IMR-90 (cell line): ENCODE results near the gene DPP8. TPM values are rescaled to one million over a fixed set of nuclear protein-coding genes. Genes with fewer than 3 reads are reported as not detected.

ENCODE experiments used
- ATAC-seq: fragments of 200-7000 bp; cut with Tn5 transposase; 2 replicates; pipeline ENCODE4 v1.9.1; 2020; ENCODE audit warnings: low read depth, mild to moderate bottlenecking, moderate library complexity
- BruUV-seq: library from RNA; stranded (reverse); fragments of 400-500 nt; replicated peaks from 2 replicates; lab custom pipeline; 2021; lab: Mats Ljungman, UMichigan
- CTCF ChIA-PET: fragments of 300-600 bp; formaldehyde crosslinking; extraction: SDS; loops from one replicate; lab custom pipeline; 2021; ENCODE audit warnings: antibody characterized with exemption; lab: Yijun Ruan, JAX
- POLR2A ChIA-PET: fragments of 300-600 bp; sonication (Branson Sonifier 250); formaldehyde crosslinking; loops from one replicate; lab custom pipeline; 2022; ENCODE audit warnings: antibody characterized with exemption; ENCODE audit not compliant: unreplicated experiment; lab: Charles Lee
- DNase-seq: peaks from one replicate; pipeline ENCODE4 v3.0.0; 2013
- H2AFZ ChIP-seq: replicated peaks from 2 replicates; pipeline ENCODE3; 2013; ENCODE audit warnings: low read length, mild to moderate bottlenecking; ENCODE audit not compliant: poor library complexity
- H2AK5ac ChIP-seq: 2 replicates; pipeline ENCODE4 v1.6.1; 2013; ENCODE audit warnings: low read depth, low read length, inconsistent platforms
- H2AK9ac ChIP-seq: replicated peaks from 2 replicates; pipeline ENCODE3; 2013; ENCODE audit warnings: mild to moderate bottlenecking, low read depth, low read length, moderate library complexity; ENCODE audit not compliant: poor library complexity
- H2BK120ac ChIP-seq: 2 replicates; pipeline ENCODE4 v1.6.1; 2013; ENCODE audit warnings: low read depth, low read length, inconsistent platforms
- H2BK15ac ChIP-seq: 3 replicates; pipeline ENCODE4 v1.6.1; 2013; ENCODE audit warnings: low read depth, low read length, inconsistent platforms
- H2BK20ac ChIP-seq: 2 replicates; pipeline ENCODE4 v1.6.1; 2013; ENCODE audit warnings: low read depth, mild to moderate bottlenecking, inconsistent platforms, low read length, moderate library complexity
- H2BK5ac ChIP-seq: 2 replicates; pipeline ENCODE4 v1.6.1; 2013; ENCODE audit warnings: mild to moderate bottlenecking, low read depth, low read length, inconsistent platforms; ENCODE audit not compliant: poor library complexity, severe bottlenecking
- H3K14ac ChIP-seq: replicated peaks from 2 replicates; pipeline ENCODE4 v1.6.1; 2013; ENCODE audit warnings: low read depth, low read length, inconsistent platforms
- H3K18ac ChIP-seq: 2 replicates; pipeline ENCODE4 v1.6.1; 2013; ENCODE audit warnings: low read depth, low read length, control low read depth
- H3K23ac ChIP-seq: 2 replicates; pipeline ENCODE4 v1.6.1; 2013; ENCODE audit warnings: low read depth, low read length, inconsistent platforms
- H3K27ac ChIP-seq: 2 replicates; pipeline ENCODE4 v1.5.1; 2013; ENCODE audit warnings: mild to moderate bottlenecking, control low read depth, low read length; ENCODE audit not compliant: insufficient read depth
- H3K27me3 ChIP-seq: 2 replicates; pipeline ENCODE4 v1.6.1; 2013; ENCODE audit warnings: low read length; ENCODE audit not compliant: control insufficient read depth, insufficient read depth
- H3K36me3 ChIP-seq: 2 replicates; pipeline ENCODE4 v1.6.1; 2013; ENCODE audit warnings: low read length, mixed read lengths; ENCODE audit not compliant: control insufficient read depth, insufficient read depth
- H3K4ac ChIP-seq: 2 replicates; pipeline ENCODE4 v1.6.1; 2013; ENCODE audit warnings: low read depth, low read length, inconsistent platforms
- H3K4me1 ChIP-seq: 2 replicates; pipeline ENCODE4 v1.6.1; 2013; ENCODE audit warnings: low read length, mixed read lengths; ENCODE audit not compliant: control insufficient read depth, insufficient read depth
- H3K4me2 ChIP-seq: 2 replicates; pipeline ENCODE4 v1.6.1; 2013; ENCODE audit warnings: low read depth, mild to moderate bottlenecking, control low read depth, low read length, moderate library complexity
- H3K4me3 ChIP-seq: 2 replicates; pipeline ENCODE4 v1.5.1; 2013; ENCODE audit warnings: low read depth, mild to moderate bottlenecking, control low read depth, low read length, moderate library complexity; ENCODE audit not compliant: insufficient read depth
- H3K56ac ChIP-seq: 2 replicates; pipeline ENCODE4 v1.6.1; 2013; ENCODE audit warnings: low read length, inconsistent platforms; ENCODE audit not compliant: insufficient read depth; ENCODE audit errors: extremely low read depth
- H3K79me1 ChIP-seq, 2 experiments: 2 replicates each; pipeline ENCODE4 v1.6.1; 2013; ENCODE audit warnings: low read length in 2 of 2, inconsistent platforms in 1 of 2, low read depth in 1 of 2
- H3K9ac ChIP-seq: 2 replicates; pipeline ENCODE4 v1.6.1; 2013; ENCODE audit warnings: low read depth, low read length, control low read depth
- H3K9me1 ChIP-seq: 2 replicates; pipeline ENCODE4 v1.6.1; 2013; ENCODE audit warnings: low read length, inconsistent platforms; ENCODE audit not compliant: insufficient read depth
- H3K9me3 ChIP-seq: 2 replicates; pipeline ENCODE4 v1.6.1; 2013; ENCODE audit warnings: low read length; ENCODE audit not compliant: control insufficient read depth, insufficient read depth
- H4K20me1 ChIP-seq: 2 replicates; pipeline ENCODE4 v1.6.1; 2013; ENCODE audit warnings: low read length, inconsistent platforms; ENCODE audit not compliant: insufficient read depth
- H4K5ac ChIP-seq: 2 replicates; pipeline ENCODE4 v1.6.1; 2013; ENCODE audit warnings: mild to moderate bottlenecking, low read depth, low read length, control low read depth
- H4K8ac ChIP-seq, 2 experiments: 2 replicates each; pipeline ENCODE4 v1.6.1; 2013; ENCODE audit warnings: low read depth in 2 of 2, low read length in 2 of 2, control low read depth in 1 of 2, inconsistent platforms in 1 of 2
- H4K91ac ChIP-seq: 2 replicates; pipeline ENCODE4 v1.6.1; 2013; ENCODE audit warnings: low read depth, low read length, inconsistent platforms; ENCODE audit not compliant: insufficient read depth
- BHLHE40 ChIP-seq: fragments of 150-350 bp; IDR thresholded peaks from 2 replicates; pipeline ENCODE4 v1.6.1; 2016; ENCODE audit warnings: mild to moderate bottlenecking, low read depth, low read length
- CEBPB ChIP-seq: IDR thresholded peaks from 2 replicates; pipeline ENCODE4 v1.6.1; 2012; ENCODE audit warnings: low read depth, low read length, improper control_type of control experiment
- CHD1 ChIP-seq: IDR thresholded peaks from 2 replicates; pipeline ENCODE4 v1.6.1; 2012; ENCODE audit warnings: low read depth, low read length, improper control_type of control experiment
- CTCF ChIP-seq: conservative IDR thresholded peaks from 2 replicates; pipeline ENCODE4 v1.5.1; 2012; ENCODE audit warnings: mild to moderate bottlenecking, low read depth, low read length, improper control_type of control experiment
- ELK1 ChIP-seq: fragments of 150-350 bp; IDR thresholded peaks from 2 replicates; pipeline ENCODE4 v1.6.1; 2016; ENCODE audit warnings: low read depth, mild to moderate bottlenecking, low read length, moderate library complexity, borderline replicate concordance
- FOS ChIP-seq: fragments of 150-350 bp; IDR thresholded peaks from 2 replicates; pipeline ENCODE4 v1.6.1; 2016; ENCODE audit warnings: low read depth, low read length
- MAFK ChIP-seq: IDR thresholded peaks from 2 replicates; pipeline ENCODE4 v1.6.1; 2012; ENCODE audit warnings: low read depth, low read length, improper control_type of control experiment
- MAZ ChIP-seq: IDR thresholded peaks from 2 replicates; pipeline ENCODE4 v1.6.1; 2012; ENCODE audit warnings: low read depth, mild to moderate bottlenecking, low read length, improper control_type of control experiment, moderate library complexity, borderline replicate concordance
- MXI1 ChIP-seq: IDR thresholded peaks from 2 replicates; pipeline ENCODE4 v1.6.1; 2012; ENCODE audit warnings: low read depth, mild to moderate bottlenecking, low read length, moderate library complexity, borderline replicate concordance
- NFE2L2 ChIP-seq: fragments of 150-350 bp; IDR thresholded peaks from 2 replicates; pipeline ENCODE4 v1.6.1; 2016; ENCODE audit warnings: low read depth, mild to moderate bottlenecking, low read length
- POLR2A ChIP-seq: IDR thresholded peaks from 2 replicates; pipeline ENCODE4 v1.6.1; 2012; ENCODE audit warnings: mild to moderate bottlenecking, low read depth, low read length
- RAD21 ChIP-seq: IDR thresholded peaks from 2 replicates; pipeline ENCODE4 v1.6.1; 2012; ENCODE audit warnings: low read length, improper control_type of control experiment
- RCOR1 ChIP-seq: IDR thresholded peaks from 2 replicates; pipeline ENCODE4 v1.6.1; 2012; ENCODE audit warnings: mild to moderate bottlenecking, low read length, improper control_type of control experiment; ENCODE audit not compliant: insufficient replicate concordance
- RFX5 ChIP-seq: IDR thresholded peaks from 2 replicates; pipeline ENCODE4 v1.8.0; 2012; ENCODE audit warnings: low read depth, mild to moderate bottlenecking, low read length, moderate library complexity
- SMC3 ChIP-seq: fragments of 150-350 bp; IDR thresholded peaks from 2 replicates; pipeline ENCODE4 v1.6.1; 2016; ENCODE audit warnings: low read depth, mild to moderate bottlenecking, antibody characterized with exemption, low read length, moderate library complexity
- WGBS, 2 experiments: methylation state at CpG; one replicate each; pipeline versions ENCODE4 v1.1.5 to v1.1.7; 2013; ENCODE audit warnings: missing lambda C conversion rate in 2 of 2; ENCODE audit not compliant: insufficient read length in 1 of 2; ENCODE audit errors: extremely low coverage in 2 of 2; 5-methylcytosine and 5-hydroxymethylcytosine counted together
- dilution Hi-C: fragments of 300-500 bp; cut with HindIII; formaldehyde crosslinking; loops from one replicate; pipeline ENCODE4 v1.14.3; 2018; ENCODE audit warnings: low sequenced_read_pairs; ENCODE audit not compliant: unreplicated experiment
- in situ Hi-C: fragments of 300-500 bp; cut with MboI; formaldehyde crosslinking; loops from 3 replicates; pipeline ENCODE4 v1.14.3; 2019; ENCODE audit warnings: low sequenced_read_pairs, inconsistent platforms, mixed read lengths
- intact Hi-C: fragments of 100-400 bp; cut with micrococcal nuclease; formaldehyde crosslinking; loops from 2 replicates; pipeline ENCODE4 v1.10.0; 2022
- polyA plus RNA-seq, 3 experiments: library from polyadenylated mRNA; depleted of rRNA; stranded (reverse); fragments of >200 nt; gene quantifications; 2 replicates each; pipeline ENCODE4 v1.2.3, GENCODE V29; 2012; ENCODE audit warnings: low replicate concordance in 1 of 3
- total RNA-seq: library from RNA; depleted of rRNA; stranded (reverse); fragments of >200 nt; gene quantifications from 2 replicates; pipeline ENCODE4 v1.2.3, GENCODE V29; 2012
- TF ChIP-seq, protein P1 (sequence below): fragments of 150-350 bp; IDR thresholded peaks from 2 replicates; pipeline ENCODE4 v1.6.1; 2017; ENCODE audit warnings: mild to moderate bottlenecking, antibody characterized with exemption, low read length, low read depth

DPP8 gene
- total and polyA plus RNA-seq, 2 of the 4 experiments (the other 2 are of a cell fraction): 10.7 to 29.4 TPM

- Histone ChIP-seq H4K20me1 (peaks cover 40% of the 10 kb centered on the region), H2AK5ac (no peak overlapping the region), H3K9ac (no peak overlapping the region), H2BK120ac (no peak overlapping the region), H3K4me3 (no peak overlapping the region), H3K23ac (no peak overlapping the region), H3K36me3 (no peaks in the 10 kb centered on the region), H4K5ac (no peak overlapping the region), H2BK15ac (no peak overlapping the region), H2AFZ (no peak overlapping the region), H3K56ac (no peak overlapping the region), H2BK5ac (no peak overlapping the region), H3K9me3 (no peaks in the 10 kb centered on the region), H3K4ac (no peak overlapping the region), H3K14ac (no peak overlapping the region), H4K8ac (no peak overlapping the region), H2AK9ac (no peak overlapping the region), H3K27ac (no peak overlapping the region), H3K18ac (no peak overlapping the region), H2BK20ac (no peak overlapping the region), H3K4me1 (no peaks in the 10 kb centered on the region; the same call in 1 of the 2 replicates), H3K9me1 (peaks cover 4% of the 10 kb centered on the region; the same call in 1 of the 2 replicates), H3K79me1 (peaks cover 26 to 62% of the 10 kb centered on the region in 2 experiments), H3K27me3 (no peaks in the 10 kb centered on the region), H4K91ac (no peak overlapping the region), H3K4me2 (no peak overlapping the region)
- ChIA-PET POLR2A (no interaction called here), CTCF (no interaction called here)
- TF ChIP-seq POLR2A (no peak), BHLHE40 (no peak), MAFK (no peak), NFE2L2 (no peak), ELK1 (no peak), RAD21 (no peak), RCOR1 (no peak), CTCF (no peak), SMC3 (no peak), MAZ (no peak), CEBPB (no peak), CHD1 (no peak), MXI1 (no peak), FOS (no peak), RFX5 (no peak)
- TF ChIP-seq, protein P1, sequence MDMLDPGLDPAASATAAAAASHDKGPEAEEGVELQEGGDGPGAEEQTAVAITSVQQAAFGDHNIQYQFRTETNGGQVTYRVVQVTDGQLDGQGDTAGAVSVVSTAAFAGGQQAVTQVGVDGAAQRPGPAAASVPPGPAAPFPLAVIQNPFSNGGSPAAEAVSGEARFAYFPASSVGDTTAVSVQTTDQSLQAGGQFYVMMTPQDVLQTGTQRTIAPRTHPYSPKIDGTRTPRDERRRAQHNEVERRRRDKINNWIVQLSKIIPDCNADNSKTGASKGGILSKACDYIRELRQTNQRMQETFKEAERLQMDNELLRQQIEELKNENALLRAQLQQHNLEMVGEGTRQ: no peak
- 80% methylated on average over 1 of the region's 3 CpGs; no CpG with 5 or more reads in 1 of the 2 experiments for WGBS, 2 experiments
- dilution Hi-C loops: no loop called here
- ATAC-seq (no peak), DNase-seq (no peak)
- no TSS peak for BruUV-seq
- intact Hi-C loops: no loop called here
- in situ Hi-C loops: no loop called here
Observed at GRCh38 chr15:65541231-65541820, 23.8 kb upstream of the DPP8 start.
